AG04450 (cell line): ENCODE results near the gene BMS1. TPM values are rescaled to one million over a fixed set of nuclear protein-coding genes. Genes with fewer than 3 reads are reported as not detected.

Experiments
- CTCF ChIA-PET: fragments of 300-600, 350-600 bp; formaldehyde crosslinking; extraction: SDS; loops from one replicate; lab custom pipeline; 2022; ENCODE audit warnings: antibody characterized with exemption, inconsistent platforms; lab: Charles Lee
- POLR2A ChIA-PET: fragments of 350-600 bp; formaldehyde crosslinking; extraction: SDS; loops from one replicate; lab custom pipeline; 2021; ENCODE audit warnings: antibody characterized with exemption, inconsistent platforms; lab: Yijun Ruan, JAX
- DNase-seq: peaks from one replicate; pipeline ENCODE4 v3.0.0-alpha.2; 2011; ENCODE audit warnings: low read depth, low spot score
- H3K27ac ChIP-seq: one replicate; pipeline ENCODE4 v1.5.1; 2012; ENCODE audit warnings: low read depth, low read length, control low read depth
- H3K27me3 ChIP-seq: one replicate; pipeline ENCODE4 v1.6.0; 2012; ENCODE audit warnings: low read length; ENCODE audit not compliant: control insufficient read depth, insufficient read depth
- H3K4me3 ChIP-seq: 2 replicates; pipeline ENCODE4 v1.5.1; 2011; ENCODE audit warnings: mild to moderate bottlenecking, low read depth, low read length, control low read depth
- H3K9me3 ChIP-seq: 2 replicates; pipeline ENCODE4 v1.5.1; 2012; ENCODE audit warnings: low read length; ENCODE audit not compliant: control insufficient read depth, insufficient read depth
- polyA plus RNA-seq: library from polyadenylated mRNA; depleted of rRNA; stranded (reverse); fragments of >200 nt; gene quantifications from 2 replicates; pipeline ENCODE4 v1.2.3, GENCODE V29; 2011
- TF ChIP-seq, protein P1 (sequence below): IDR thresholded peaks from 2 replicates; pipeline ENCODE4 v1.5.1; 2011; ENCODE audit warnings: low read depth, low read length, control low read depth, inconsistent platforms

Gene BMS1
- polyA plus RNA-seq, 1 experiment, result 7.4 TPM

GRCh38 chr10:42876476-42876875 lies 93.9 kb downstream of the BMS1 start:
- ChIA-PET CTCF (no interaction called here), POLR2A (no interaction called here)
- H3K27me3 ChIP-seq, result no peaks in the 10 kb centered on the region
- no peak overlapping the region for H3K27ac ChIP-seq
- TF ChIP-seq, protein P1, sequence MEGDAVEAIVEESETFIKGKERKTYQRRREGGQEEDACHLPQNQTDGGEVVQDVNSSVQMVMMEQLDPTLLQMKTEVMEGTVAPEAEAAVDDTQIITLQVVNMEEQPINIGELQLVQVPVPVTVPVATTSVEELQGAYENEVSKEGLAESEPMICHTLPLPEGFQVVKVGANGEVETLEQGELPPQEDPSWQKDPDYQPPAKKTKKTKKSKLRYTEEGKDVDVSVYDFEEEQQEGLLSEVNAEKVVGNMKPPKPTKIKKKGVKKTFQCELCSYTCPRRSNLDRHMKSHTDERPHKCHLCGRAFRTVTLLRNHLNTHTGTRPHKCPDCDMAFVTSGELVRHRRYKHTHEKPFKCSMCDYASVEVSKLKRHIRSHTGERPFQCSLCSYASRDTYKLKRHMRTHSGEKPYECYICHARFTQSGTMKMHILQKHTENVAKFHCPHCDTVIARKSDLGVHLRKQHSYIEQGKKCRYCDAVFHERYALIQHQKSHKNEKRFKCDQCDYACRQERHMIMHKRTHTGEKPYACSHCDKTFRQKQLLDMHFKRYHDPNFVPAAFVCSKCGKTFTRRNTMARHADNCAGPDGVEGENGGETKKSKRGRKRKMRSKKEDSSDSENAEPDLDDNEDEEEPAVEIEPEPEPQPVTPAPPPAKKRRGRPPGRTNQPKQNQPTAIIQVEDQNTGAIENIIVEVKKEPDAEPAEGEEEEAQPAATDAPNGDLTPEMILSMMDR, result no peak
- peaks cover 12% of the 10 kb centered on the region; the same call in 1 of the 2 replicates for H3K9me3 ChIP-seq
- H3K4me3 ChIP-seq, result no peak overlapping the region
- DNase-seq, result no peak

DNA sequence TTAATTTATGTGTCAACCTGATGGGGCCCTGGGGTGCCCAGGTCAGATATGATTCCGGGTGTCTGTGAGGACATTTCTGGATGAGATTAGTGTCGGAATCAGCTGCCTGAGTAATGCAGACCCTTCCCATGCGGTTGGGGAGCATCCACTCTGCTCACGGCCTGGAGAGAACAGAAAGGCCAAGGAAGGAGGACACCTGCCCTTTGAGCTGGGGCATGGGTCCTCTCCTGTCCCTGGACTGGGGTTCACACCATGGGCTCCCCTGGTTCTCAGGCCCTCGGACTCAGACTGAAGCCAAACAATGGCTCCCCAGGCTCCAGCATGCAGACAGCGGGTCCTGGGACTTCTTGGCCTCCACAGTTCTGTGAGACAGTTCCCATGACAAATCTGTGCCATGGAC lies 94.3 kb downstream of the BMS1 start:
- Histone ChIP-seq H3K9me3 (peaks cover 12% of the 10 kb centered on the region; the same call in 1 of the 2 replicates), H3K4me3 (no peak overlapping the region), H3K27me3 (no peaks in the 10 kb centered on the region), H3K27ac (no peak overlapping the region)
- no peak for DNase-seq
- CTCF ChIA-PET, result no interaction called here
- POLR2A ChIA-PET, result no interaction called here
- TF ChIP-seq, protein P1, result no peak

DNA sequence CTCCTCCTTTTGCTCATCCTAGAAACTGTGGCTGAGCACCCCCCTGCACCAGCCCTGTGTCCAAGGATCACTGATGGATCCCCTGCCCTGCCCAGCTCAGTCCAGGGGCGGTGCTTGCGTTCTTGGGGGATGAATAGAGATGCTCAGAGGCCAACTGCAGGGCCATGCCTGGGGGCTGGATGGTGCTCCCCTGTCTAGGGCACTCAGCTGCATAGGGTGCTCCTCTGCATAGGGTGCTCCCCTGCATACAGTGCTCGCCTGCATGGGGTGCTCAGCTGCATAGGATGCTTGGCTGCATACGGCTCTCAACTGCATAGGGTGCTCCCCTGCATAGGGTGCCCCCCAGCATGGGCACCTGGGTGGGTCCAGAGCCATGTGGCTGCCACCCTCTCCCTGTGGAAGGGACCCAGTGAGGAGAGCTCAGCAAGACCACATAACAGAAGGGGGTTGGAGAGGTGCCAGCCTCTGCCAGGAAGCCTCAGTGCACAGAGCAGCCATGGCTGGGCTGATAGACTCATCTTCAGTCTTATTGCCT lies 95.0 kb downstream of the BMS1 start:
- peaks cover 12% of the 10 kb centered on the region; the same call in 1 of the 2 replicates for H3K9me3 ChIP-seq
- TF ChIP-seq, protein P1, result no peak
- POLR2A ChIA-PET, result no interaction called here
- no peak overlapping the region for H3K4me3 ChIP-seq
- no peaks in the 10 kb centered on the region for H3K27me3 ChIP-seq
- no peak overlapping the region for H3K27ac ChIP-seq
- DNase-seq, result no peak
- CTCF ChIA-PET, result no interaction called here

DNA sequence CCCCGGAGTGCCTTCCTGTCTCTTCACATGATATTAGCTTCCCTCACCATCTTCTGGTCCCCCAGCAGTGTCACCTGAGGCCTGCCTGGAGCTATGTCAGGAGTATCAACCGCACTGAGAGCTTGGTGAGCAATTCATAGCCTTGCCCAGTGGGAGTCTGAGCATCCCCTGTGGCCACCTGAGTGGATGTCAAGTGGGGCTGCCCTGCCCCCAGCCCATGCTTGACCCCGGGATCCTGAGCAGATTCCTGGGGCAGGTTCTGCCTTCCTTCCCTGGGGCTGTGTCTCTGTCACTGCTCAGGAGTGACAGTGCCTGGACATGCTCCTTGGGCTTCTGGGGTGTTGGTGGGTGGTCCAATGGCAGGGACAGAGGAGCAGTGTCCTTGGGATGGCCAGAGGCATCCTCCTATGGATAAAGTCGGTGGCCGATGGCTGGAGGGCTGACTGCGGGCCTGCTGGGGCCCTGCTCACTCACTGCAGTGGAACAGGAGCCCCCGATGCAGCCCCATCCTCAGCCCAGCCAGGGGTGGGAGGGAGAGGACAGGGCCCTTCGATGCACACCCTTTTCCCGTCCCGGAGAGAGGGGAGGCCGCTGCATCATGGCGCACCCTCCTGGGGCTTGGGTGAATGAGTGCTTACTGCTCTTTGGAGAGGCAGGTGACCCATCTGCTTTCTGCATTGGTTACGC lies 95.7 kb downstream of the BMS1 start:
- CTCF ChIA-PET, result no interaction called here
- Histone ChIP-seq H3K4me3 (no peak overlapping the region), H3K27me3 (no peaks in the 10 kb centered on the region), H3K27ac (no peak overlapping the region), H3K9me3 (peaks cover 12% of the 10 kb centered on the region; the same call in 1 of the 2 replicates)
- no peak for DNase-seq
- POLR2A ChIA-PET, result no interaction called here
- TF ChIP-seq, protein P1, result no peak

GRCh38 chr10:42878821-42879195 lies 96.2 kb downstream of the BMS1 start:
- DNase-seq, result no peak
- ChIA-PET CTCF (no interaction called here), POLR2A (no interaction called here)
- Histone ChIP-seq H3K4me3 (no peak overlapping the region), H3K9me3 (peaks cover 12% of the 10 kb centered on the region; the same call in 1 of the 2 replicates), H3K27ac (no peak overlapping the region), H3K27me3 (no peaks in the 10 kb centered on the region)
- TF ChIP-seq, protein P1, result no peak
